ENCODE results near the gene SPSB4. TPM values are rescaled to one million over a fixed set of nuclear protein-coding genes. Genes with fewer than 3 reads are reported as not detected.
A peak's percentile ranks its signal among the peaks of the same experiment; 100 is the strongest.

The SPSB4 gene
- polyA plus RNA-seq: under 1 TPM in 2 of 4 donors, not detected in 2; 0.27 to 0.56 TPM
- long read RNA-seq, donor 1: 0 reads
- long read RNA-seq, donor 2: 0 reads
- long read RNA-seq, donor 3: 0 reads
- long read RNA-seq, donor 4: 0 reads
- long read RNA-seq, donor 5: 0 reads
- long read RNA-seq, donor 6: 0 reads
- long read RNA-seq, donor 7: 0 reads
- long read RNA-seq, donor 8: 0 reads
- long read RNA-seq, donor 9: 0 reads
- long read RNA-seq, donor 10, partial matches to known transcripts: 0 of 2 reads
- long read RNA-seq, donor 10, other reads (novel, unspliced or antisense): 0 of 2 reads

DNA sequence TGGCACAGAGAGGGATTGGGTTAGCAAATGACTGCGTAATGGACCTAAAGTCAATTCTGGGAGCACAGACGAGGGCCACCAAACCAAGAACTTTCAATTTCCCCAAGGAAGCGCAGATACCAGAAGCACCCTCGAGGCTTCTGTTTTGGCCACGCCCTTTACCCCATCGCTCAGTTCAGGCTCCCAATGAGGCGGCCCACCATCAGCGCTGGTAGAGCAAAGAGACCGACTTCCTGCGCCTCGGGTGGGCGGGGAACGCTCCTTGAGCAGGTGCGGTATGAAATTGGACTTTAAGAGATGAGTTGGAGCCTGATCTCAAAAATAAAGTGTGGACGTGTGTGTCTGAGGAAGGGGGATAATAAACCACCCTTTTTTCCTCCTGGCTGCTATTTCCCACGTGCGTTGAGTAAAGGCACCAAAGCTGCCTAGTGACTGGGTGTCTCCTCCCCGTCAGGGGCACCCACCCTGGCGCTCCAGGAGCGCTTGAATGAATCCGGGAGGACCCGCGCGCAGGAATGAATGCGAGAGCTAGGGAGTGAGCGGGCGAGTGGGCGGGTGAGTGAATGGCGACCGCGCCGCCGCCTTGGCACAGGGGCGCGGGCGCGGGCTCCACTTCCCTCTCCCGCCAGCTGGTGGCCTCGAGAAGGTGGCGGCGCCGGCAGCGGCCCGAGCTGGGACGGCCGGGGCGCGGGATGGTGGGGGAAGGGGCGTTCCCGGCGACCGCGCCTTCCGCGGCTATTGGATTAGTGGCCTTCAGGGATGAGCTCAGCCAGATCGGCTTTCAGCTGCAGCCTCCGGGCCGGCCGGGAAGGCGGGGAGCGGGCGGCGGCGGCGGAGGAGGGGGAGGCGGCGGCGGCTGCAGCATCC, at the start of gene SPSB4:
Gene SPSB4 (plus strand): TSS at position 772 of the 867 bp plus-strand sequence. CDS start 14,758 bp downstream, outside the sequence.
- Histone ChIP-seq H3K27ac (ENCODE audit: low read depth in 1 of 3, low read length in 2 of 3) (peak within 1 kb of the TSS in 1 of 3 donors; percentile 28), H3K4me1 (ENCODE audit: control insufficient read depth in 3 of 3, insufficient read depth in 2 of 3, low read depth in 1 of 3, low read length in 2 of 3) (no peaks in the 10 kb centered on the region), H3K27me3 (ENCODE audit: control insufficient read depth in 3 of 3, insufficient read depth in 3 of 3, low read length in 3 of 3) (peaks cover 19 to 52% (median 22%) of the 10 kb centered on the region in 3 donors), H3K4me3 (ENCODE audit: low read depth in 1 of 3, low read length in 3 of 3) (peak within 1 kb of the TSS in 2 of 3 donors; percentile 23 to 49), H3K36me3 (ENCODE audit: control insufficient read depth in 3 of 3, insufficient read depth in 2 of 3, low read depth in 1 of 3, low read length in 3 of 3) (no peaks in the 10 kb centered on the region), H3K9me3 (ENCODE audit: control insufficient read depth in 2 of 2, insufficient read depth in 1 of 2, low read depth in 1 of 2, low read length in 1 of 2) (no peaks in the 10 kb centered on the region)
- FAIRE-seq (no peak), DNase-seq (peak in 1 of 2 donors; percentile 1)
- 3 to 6% (median 4%) methylated on average over 52 to 68 of the region's 68 CpGs for WGBS, 3 donors

DNA sequence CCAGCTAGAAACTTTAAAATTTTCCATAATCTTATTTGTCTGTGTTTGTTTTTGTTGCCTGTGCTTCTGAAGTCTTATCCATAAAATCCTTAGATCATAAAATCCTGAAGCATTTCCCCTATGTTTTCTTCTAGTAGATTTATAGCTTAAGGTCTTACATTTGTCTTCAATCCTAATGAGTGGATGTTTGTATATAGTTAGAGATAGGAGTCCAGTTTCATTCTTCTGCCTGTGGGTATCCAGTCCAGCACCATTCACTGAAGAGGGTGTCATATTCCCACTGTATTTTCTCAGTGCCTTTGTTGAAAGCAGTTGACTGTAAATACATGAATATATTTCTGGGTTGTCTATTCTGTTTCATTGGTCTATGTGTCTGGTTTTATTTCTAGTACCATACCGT, 44.8 kb upstream of the SPSB4 start:
- H3K4me1 ChIP-seq (ENCODE audit: control insufficient read depth in 3 of 3, insufficient read depth in 2 of 3, low read depth in 1 of 3, low read length in 2 of 3): no peaks in the 10 kb centered on the region
- WGBS, 3 donors: 85 to 94% (median 86%) methylated on average over 1 of the region's 1 CpG
- DNase-seq (no peak), FAIRE-seq (no peak)
- no peak overlapping the region for H3K4me3 ChIP-seq (ENCODE audit: low read depth in 1 of 3, low read length in 3 of 3)
- no peak overlapping the region for H3K27ac ChIP-seq (ENCODE audit: low read depth in 1 of 3, low read length in 2 of 3)
- no peaks in the 10 kb centered on the region for H3K9me3 ChIP-seq (ENCODE audit: control insufficient read depth in 2 of 2, insufficient read depth in 1 of 2, low read depth in 1 of 2, low read length in 1 of 2)
- H3K27me3 ChIP-seq (ENCODE audit: control insufficient read depth in 3 of 3, insufficient read depth in 3 of 3, low read length in 3 of 3): no peaks in the 10 kb centered on the region
- H3K36me3 ChIP-seq (ENCODE audit: control insufficient read depth in 3 of 3, insufficient read depth in 2 of 3, low read depth in 1 of 3, low read length in 3 of 3): no peaks in the 10 kb centered on the region

DNA sequence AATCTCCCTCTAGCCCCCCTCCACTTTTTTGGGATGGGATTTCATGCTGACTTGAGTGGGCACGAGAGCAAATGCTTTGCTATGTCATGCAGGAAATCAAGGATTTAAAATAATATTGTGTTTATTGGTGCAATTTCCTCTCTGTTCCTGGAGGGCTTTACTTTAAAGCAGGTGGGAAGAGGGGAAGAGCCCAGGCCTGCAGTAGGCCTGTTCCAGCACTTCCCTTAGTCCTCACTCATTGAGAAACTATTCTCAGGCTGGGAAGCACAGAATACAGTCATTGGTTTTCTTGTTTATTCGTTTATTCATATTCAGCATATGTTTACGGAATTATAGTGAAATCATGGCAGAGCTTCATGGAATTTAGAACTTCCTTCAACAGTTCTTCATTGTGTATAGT, 41.7 kb upstream of the SPSB4 start:
- H3K4me3 ChIP-seq (ENCODE audit: low read depth in 1 of 3, low read length in 3 of 3): no peak overlapping the region
- no peaks in the 10 kb centered on the region for H3K27me3 ChIP-seq (ENCODE audit: control insufficient read depth in 3 of 3, insufficient read depth in 3 of 3, low read length in 3 of 3)
- H3K36me3 ChIP-seq (ENCODE audit: control insufficient read depth in 3 of 3, insufficient read depth in 2 of 3, low read depth in 1 of 3, low read length in 3 of 3): no peaks in the 10 kb centered on the region
- no peak for FAIRE-seq
- 55 to 83% (median 64%) methylated on average over 3 of the region's 3 CpGs for WGBS, 3 donors
- no peaks in the 10 kb centered on the region for H3K4me1 ChIP-seq (ENCODE audit: control insufficient read depth in 3 of 3, insufficient read depth in 2 of 3, low read depth in 1 of 3, low read length in 2 of 3)
- no peak for DNase-seq
- no peak overlapping the region for H3K27ac ChIP-seq (ENCODE audit: low read depth in 1 of 3, low read length in 2 of 3)
- H3K9me3 ChIP-seq (ENCODE audit: control insufficient read depth in 2 of 2, insufficient read depth in 1 of 2, low read depth in 1 of 2, low read length in 1 of 2): no peaks in the 10 kb centered on the region

DNA sequence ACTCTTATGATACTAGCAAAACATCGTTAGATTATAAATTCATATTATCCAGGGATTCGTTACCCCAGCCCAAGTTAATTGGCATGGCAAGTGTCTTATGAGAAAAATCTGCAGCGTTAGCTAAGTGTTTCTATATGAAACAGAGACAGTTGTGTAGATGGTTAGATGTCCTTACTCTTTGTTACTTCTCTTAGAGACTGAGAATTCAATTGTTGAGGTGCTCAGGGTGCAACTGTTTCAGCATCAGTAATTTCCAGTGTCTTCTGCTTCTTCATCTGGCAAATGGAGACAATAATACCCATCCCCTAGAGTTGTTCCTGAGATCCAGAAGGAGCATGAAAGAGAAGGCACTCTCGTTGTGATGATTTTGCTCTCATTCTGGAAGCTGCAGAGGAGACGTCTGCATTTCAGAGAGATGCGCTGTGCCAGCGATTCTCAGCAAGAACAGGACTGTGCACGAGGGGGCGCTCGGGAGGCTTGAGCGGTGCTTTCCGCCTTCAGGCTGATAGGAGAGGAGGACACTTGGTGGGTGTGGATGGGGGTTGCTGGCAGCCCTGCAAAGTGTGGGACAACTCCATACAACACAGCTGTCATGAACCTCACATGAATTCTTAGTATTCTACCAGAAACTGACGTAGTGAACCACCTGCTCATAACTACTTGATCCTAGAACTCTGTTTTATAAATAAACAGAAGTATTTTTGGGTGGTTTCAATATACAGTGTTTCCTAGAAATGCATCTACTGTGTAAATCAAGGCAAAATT, 39.7 kb upstream of the SPSB4 start:
- no peaks in the 10 kb centered on the region for H3K4me1 ChIP-seq (ENCODE audit: control insufficient read depth in 3 of 3, insufficient read depth in 2 of 3, low read depth in 1 of 3, low read length in 2 of 3)
- no peak for FAIRE-seq
- H3K27ac ChIP-seq (ENCODE audit: low read depth in 1 of 3, low read length in 2 of 3): no peak overlapping the region
- DNase-seq: peak; percentile 32 to 74
- 15 to 19% (median 17%) methylated on average over 13 of the region's 13 CpGs for WGBS, 3 donors
- no peak overlapping the region for H3K4me3 ChIP-seq (ENCODE audit: low read depth in 1 of 3, low read length in 3 of 3)
- H3K9me3 ChIP-seq (ENCODE audit: control insufficient read depth in 2 of 2, insufficient read depth in 1 of 2, low read depth in 1 of 2, low read length in 1 of 2): no peaks in the 10 kb centered on the region
- H3K27me3 ChIP-seq (ENCODE audit: control insufficient read depth in 3 of 3, insufficient read depth in 3 of 3, low read length in 3 of 3): no peaks in the 10 kb centered on the region
- no peaks in the 10 kb centered on the region for H3K36me3 ChIP-seq (ENCODE audit: control insufficient read depth in 3 of 3, insufficient read depth in 2 of 3, low read depth in 1 of 3, low read length in 3 of 3)

- Histone ChIP-seq H3K27me3 (ENCODE audit: control insufficient read depth in 3 of 3, insufficient read depth in 3 of 3, low read length in 3 of 3) (no peaks in the 10 kb centered on the region), H3K9me3 (ENCODE audit: control insufficient read depth in 2 of 2, insufficient read depth in 1 of 2, low read depth in 1 of 2, low read length in 1 of 2) (no peaks in the 10 kb centered on the region)
- WGBS, 3 donors: 44 to 49% (median 48%) methylated on average over 4 of the region's 4 CpGs
Observed at GRCh38 chr3:141011997-141012262, 39.2 kb upstream of the SPSB4 start.

DNA sequence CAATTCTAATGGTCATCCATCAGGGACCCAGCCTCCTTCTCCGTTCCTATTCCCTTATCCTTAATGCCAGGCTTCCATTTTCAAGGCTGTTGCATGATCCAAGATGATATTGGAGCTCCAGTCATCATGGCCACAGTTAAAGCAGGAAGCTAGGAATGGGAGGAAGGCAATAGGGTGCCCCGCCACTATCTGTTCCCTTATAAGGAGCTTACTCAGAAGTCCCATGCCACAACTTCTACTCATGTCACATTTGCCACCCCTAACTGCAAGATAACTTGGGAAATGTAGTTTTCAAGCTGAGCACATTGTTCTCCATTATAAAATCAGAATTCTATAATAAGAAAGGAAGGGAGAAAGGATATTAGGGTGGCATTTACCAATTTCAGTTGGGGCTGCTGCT, 38.6 kb upstream of the SPSB4 start:
- DNase-seq (no peak), FAIRE-seq (no peak)
- Histone ChIP-seq H3K27me3 (ENCODE audit: control insufficient read depth in 3 of 3, insufficient read depth in 3 of 3, low read length in 3 of 3) (no peaks in the 10 kb centered on the region), H3K4me3 (ENCODE audit: low read depth in 1 of 3, low read length in 3 of 3) (no peak overlapping the region), H3K36me3 (ENCODE audit: control insufficient read depth in 3 of 3, insufficient read depth in 2 of 3, low read depth in 1 of 3, low read length in 3 of 3) (no peaks in the 10 kb centered on the region), H3K27ac (ENCODE audit: low read depth in 1 of 3, low read length in 2 of 3) (no peak overlapping the region), H3K4me1 (ENCODE audit: control insufficient read depth in 3 of 3, insufficient read depth in 2 of 3, low read depth in 1 of 3, low read length in 2 of 3) (no peaks in the 10 kb centered on the region), H3K9me3 (ENCODE audit: control insufficient read depth in 2 of 2, insufficient read depth in 1 of 2, low read depth in 1 of 2, low read length in 1 of 2) (no peaks in the 10 kb centered on the region)
- WGBS, 3 donors: 80 to 91% (median 81%) methylated on average over 2 of the region's 2 CpGs

More at GRCh38 chr3:141011997-141012262, 39.2 kb upstream of the SPSB4 start:
- DNase-seq: no peak
- no peak for FAIRE-seq
- H3K27ac ChIP-seq (ENCODE audit: low read depth in 1 of 3, low read length in 2 of 3): no peak overlapping the region
- no peak overlapping the region for H3K4me3 ChIP-seq (ENCODE audit: low read depth in 1 of 3, low read length in 3 of 3)
- H3K4me1 ChIP-seq (ENCODE audit: control insufficient read depth in 3 of 3, insufficient read depth in 2 of 3, low read depth in 1 of 3, low read length in 2 of 3): no peaks in the 10 kb centered on the region
- H3K36me3 ChIP-seq (ENCODE audit: control insufficient read depth in 3 of 3, insufficient read depth in 2 of 3, low read depth in 1 of 3, low read length in 3 of 3): no peaks in the 10 kb centered on the region

GRCh38 chr3:141015481-141015880, 35.7 kb upstream of the SPSB4 start:
- H3K27ac ChIP-seq (ENCODE audit: low read depth in 1 of 3, low read length in 2 of 3): no peak overlapping the region
- H3K36me3 ChIP-seq (ENCODE audit: control insufficient read depth in 3 of 3, insufficient read depth in 2 of 3, low read depth in 1 of 3, low read length in 3 of 3): no peaks in the 10 kb centered on the region
- no peak for DNase-seq
- no peak overlapping the region for H3K4me3 ChIP-seq (ENCODE audit: low read depth in 1 of 3, low read length in 3 of 3)
- H3K4me1 ChIP-seq (ENCODE audit: control insufficient read depth in 3 of 3, insufficient read depth in 2 of 3, low read depth in 1 of 3, low read length in 2 of 3): no peaks in the 10 kb centered on the region
- 75 to 92% (median 86%) methylated on average over 3 of the region's 3 CpGs for WGBS, 3 donors
- no peak for FAIRE-seq
- no peaks in the 10 kb centered on the region for H3K27me3 ChIP-seq (ENCODE audit: control insufficient read depth in 3 of 3, insufficient read depth in 3 of 3, low read length in 3 of 3)
- no peaks in the 10 kb centered on the region for H3K9me3 ChIP-seq (ENCODE audit: control insufficient read depth in 2 of 2, insufficient read depth in 1 of 2, low read depth in 1 of 2, low read length in 1 of 2)

All from small intestine (tissue), 16 donors.